GM12878 (cell line): Measurements from ENCODE around the gene SMPD3. TPM values are rescaled to one million over a fixed set of nuclear protein-coding genes. Genes with fewer than 3 reads are reported as not detected.
A peak's percentile ranks its signal among the peaks of the same experiment; 100 is the strongest.

Experiments
- ATAC-seq: fragments of 200-7000 bp; cut with Tn5 transposase; 3 replicates; pipeline ENCODE4 v1.9.1; 2020; ENCODE audit warnings: mild to moderate bottlenecking, moderate library complexity
- BruUV-seq: library from RNA; stranded (reverse); fragments of 400-500 nt; replicated peaks from 2 replicates; lab custom pipeline; 2021; lab: Mats Ljungman, UMichigan
- CTCF ChIA-PET: fragments of 300-600 bp; sonication (Branson Sonifier 250); formaldehyde crosslinking; extraction: SDS; loops from one replicate; lab custom pipeline; 2021; ENCODE audit warnings: inconsistent platforms; lab: Yijun Ruan, JAX
- POLR2A ChIA-PET: fragments of 350-600 bp; formaldehyde crosslinking; extraction: SDS; loops from one replicate; lab custom pipeline; 2021; ENCODE audit warnings: inconsistent platforms; lab: Charles Lee
- RAD21 ChIA-PET: fragments of 300-600 bp; sonication (Branson Sonifier 250); formaldehyde crosslinking; loops from one replicate; lab custom pipeline; 2023; ENCODE audit warnings: antibody characterized with exemption; ENCODE audit not compliant: unreplicated experiment; lab: Charles Lee
- SMC1A ChIA-PET: fragments of 300-600 bp; sonication (Branson Sonifier 250); formaldehyde crosslinking; loops from one replicate; lab custom pipeline; 2023; ENCODE audit not compliant: unreplicated experiment, uncharacterized antibody; lab: Charles Lee
- DNase-seq: peaks from one replicate; pipeline ENCODE4 v3.0.0-alpha.2; 2011; ENCODE audit warnings: low read depth, low spot score
- FAIRE-seq: peaks from 3 replicates; lab custom pipeline; 2011; peaks lifted over from hg19 to GRCh38; lab: Jason Lieb, UNC
- H2AFZ ChIP-seq: 2 replicates; pipeline ENCODE4 v1.6.0; 2011; ENCODE audit warnings: low read depth, low read length, control low read depth; ENCODE audit not compliant: control insufficient read depth
- H3K27ac ChIP-seq: 2 replicates; pipeline ENCODE4 v1.5.1; 2011; ENCODE audit warnings: control low read depth; ENCODE audit not compliant: control insufficient read depth, insufficient read depth
- H3K27me3 ChIP-seq, 2 experiments: replicated peaks in 1 of 2; 2 replicates each; pipeline versions ENCODE4 v1.6.0 to v1.6.1; 2011; ENCODE audit warnings: low read length in 1 of 2; ENCODE audit not compliant: control insufficient read depth in 2 of 2, insufficient read depth in 2 of 2
- H3K36me3 ChIP-seq, 2 experiments: 2 replicates each; pipeline ENCODE4 v1.5.1; 2011; ENCODE audit warnings: low read length in 1 of 2; ENCODE audit not compliant: control insufficient read depth in 2 of 2, insufficient read depth in 2 of 2
- H3K4me1 ChIP-seq: 2 replicates; pipeline ENCODE4 v1.6.1; 2011; ENCODE audit warnings: mild to moderate bottlenecking, low read length, moderate library complexity, mixed read lengths; ENCODE audit not compliant: control insufficient read depth, insufficient read depth
- H3K4me2 ChIP-seq: 2 replicates; pipeline ENCODE4 v1.6.0; 2011; ENCODE audit warnings: control low read depth; ENCODE audit not compliant: control insufficient read depth, insufficient read depth
- H3K4me3 ChIP-seq: fragments of 200-600 bp; sonication (generic); 2 replicates; pipeline ENCODE4 v1.5.1; 2016
- H3K79me2 ChIP-seq: 2 replicates; pipeline ENCODE4 v1.6.0; 2011; ENCODE audit warnings: low read length; ENCODE audit not compliant: control insufficient read depth, insufficient read depth
- H3K9ac ChIP-seq: 2 replicates; pipeline ENCODE4 v1.8.0; 2011; ENCODE audit warnings: low read length, control low read depth, mixed read lengths; ENCODE audit not compliant: control insufficient read depth, insufficient read depth
- H3K9me3 ChIP-seq: replicated peaks from 3 replicates; pipeline ENCODE4 v1.5.1; 2011; ENCODE audit warnings: mild to moderate bottlenecking, low read length; ENCODE audit not compliant: control insufficient read depth, insufficient read depth
- H4K20me1 ChIP-seq: 2 replicates; pipeline ENCODE4 v1.6.0; 2011; ENCODE audit not compliant: control insufficient read depth, insufficient read depth
- BACH1 ChIP-seq: fragments of 450-650 bp; IDR thresholded peaks from 2 replicates; pipeline ENCODE4 v1.6.1; 2017; ENCODE audit warnings: mild to moderate bottlenecking, borderline replicate concordance
- CEBPB ChIP-seq, 2 experiments: fragments of 150-350 bp in 1 of 2; IDR thresholded peaks; 2 replicates each; pipeline ENCODE4 v1.6.1; 2012 to 2014; ENCODE audit warnings: low read depth in 2 of 2, low read length in 2 of 2, borderline replicate concordance in 1 of 2, inconsistent platforms in 1 of 2
- CHD1 ChIP-seq: IDR thresholded peaks from 2 replicates; pipeline ENCODE4 v1.6.1; 2012; ENCODE audit warnings: low read depth, low read length, improper control_type of control experiment
- CREB1 ChIP-seq: IDR thresholded peaks from 2 replicates; pipeline ENCODE4 v1.6.1; 2012; ENCODE audit warnings: low read depth, mild to moderate bottlenecking, inconsistent platforms
- MTA2 ChIP-seq: fragments of 450-650 bp; IDR thresholded peaks from 2 replicates; pipeline ENCODE4 v1.6.1; 2016; ENCODE audit warnings: low read depth, mild to moderate bottlenecking, moderate library complexity
- POLR2A ChIP-seq: IDR thresholded peaks from 2 replicates; pipeline ENCODE4 v1.6.1; 2011; ENCODE audit warnings: low read depth, mild to moderate bottlenecking, low read length
- POLR2AphosphoS5 ChIP-seq: IDR thresholded peaks from 2 replicates; pipeline ENCODE4 v1.6.1; 2011; ENCODE audit warnings: mild to moderate bottlenecking, low read length, inconsistent platforms
- TARDBP ChIP-seq: IDR thresholded peaks from 2 replicates; pipeline ENCODE4 v1.6.1; 2016; ENCODE audit warnings: borderline replicate concordance
- TCF3 ChIP-seq: IDR thresholded peaks from 2 replicates; pipeline ENCODE4 v1.6.1; 2012; ENCODE audit warnings: low read depth, mild to moderate bottlenecking, low read length, borderline replicate concordance; ENCODE audit not compliant: insufficient read depth
- ZNF384 ChIP-seq: IDR thresholded peaks from 2 replicates; pipeline ENCODE4 v1.6.1; 2012; ENCODE audit warnings: low read depth, mild to moderate bottlenecking, low read length, improper control_type of control experiment, borderline replicate concordance
- WGBS: methylation state at CpG from one replicate; pipeline ENCODE4 v1.1.6; 2016; ENCODE audit warnings: low lambda C conversion rate; ENCODE audit not compliant: insufficient replicate concordance, insufficient coverage; ENCODE audit errors: missing lambda C conversion rate; 5-methylcytosine and 5-hydroxymethylcytosine counted together
- in situ Hi-C: fragments of 300-500 bp; cut with MboI; formaldehyde crosslinking; loops from 9 replicates; pipeline ENCODE4 v1.14.3; 2018; ENCODE audit warnings: mixed read lengths
- intact Hi-C: fragments of 100-400 bp; cut with micrococcal nuclease; formaldehyde crosslinking; loops from one replicate; pipeline ENCODE4 v1.14.2; 2022; ENCODE audit not compliant: unreplicated experiment
- polyA plus RNA-seq, 11 experiments: library from polyadenylated mRNA; depleted of rRNA in 4 of 11; unstranded in 6 of 11; stranded (reverse) in 5 of 11; fragments of >200 nt; fragmentation: Nextera tagmentation in 4 of 11; fragmentation: Illumina TruSeq in 1 of 11; extraction: Ambion mirVana in 4 of 11; extraction: Trizol in 1 of 11; gene quantifications; 1 replicate in 1 of 11; 2 replicates in 10 of 11; pipeline versions ENCODE4 v1.2.1 to v1.2.3, GENCODE V29; 2011 to 2016; ENCODE audit warnings: inconsistent platforms in 2 of 11, missing spikeins in 2 of 11, low read depth in 1 of 11
- total RNA-seq, 4 experiments: library from RNA; depleted of rRNA in 3 of 4; stranded (reverse); fragments of >200 nt in 3 of 4; fragmentation: Illumina TruSeq in 1 of 4; extraction: Trizol in 1 of 4; gene quantifications; 2 replicates each; pipeline versions ENCODE4 v1.2.1 to v1.2.3, GENCODE V29; 2013 to 2021
- TF ChIP-seq, protein P1 (sequence below): fragments of 150-350 bp; IDR thresholded peaks from 2 replicates; pipeline ENCODE4 v1.6.1; 2014; ENCODE audit warnings: mild to moderate bottlenecking, low read depth, low read length

Gene SMPD3
- total and polyA plus RNA-seq, 10 of the 15 experiments (the other 5 are each of a cell fraction or from before 2014, with no cell fraction given) = 0.04 to 2.0 (median 1.2) TPM

DNA sequence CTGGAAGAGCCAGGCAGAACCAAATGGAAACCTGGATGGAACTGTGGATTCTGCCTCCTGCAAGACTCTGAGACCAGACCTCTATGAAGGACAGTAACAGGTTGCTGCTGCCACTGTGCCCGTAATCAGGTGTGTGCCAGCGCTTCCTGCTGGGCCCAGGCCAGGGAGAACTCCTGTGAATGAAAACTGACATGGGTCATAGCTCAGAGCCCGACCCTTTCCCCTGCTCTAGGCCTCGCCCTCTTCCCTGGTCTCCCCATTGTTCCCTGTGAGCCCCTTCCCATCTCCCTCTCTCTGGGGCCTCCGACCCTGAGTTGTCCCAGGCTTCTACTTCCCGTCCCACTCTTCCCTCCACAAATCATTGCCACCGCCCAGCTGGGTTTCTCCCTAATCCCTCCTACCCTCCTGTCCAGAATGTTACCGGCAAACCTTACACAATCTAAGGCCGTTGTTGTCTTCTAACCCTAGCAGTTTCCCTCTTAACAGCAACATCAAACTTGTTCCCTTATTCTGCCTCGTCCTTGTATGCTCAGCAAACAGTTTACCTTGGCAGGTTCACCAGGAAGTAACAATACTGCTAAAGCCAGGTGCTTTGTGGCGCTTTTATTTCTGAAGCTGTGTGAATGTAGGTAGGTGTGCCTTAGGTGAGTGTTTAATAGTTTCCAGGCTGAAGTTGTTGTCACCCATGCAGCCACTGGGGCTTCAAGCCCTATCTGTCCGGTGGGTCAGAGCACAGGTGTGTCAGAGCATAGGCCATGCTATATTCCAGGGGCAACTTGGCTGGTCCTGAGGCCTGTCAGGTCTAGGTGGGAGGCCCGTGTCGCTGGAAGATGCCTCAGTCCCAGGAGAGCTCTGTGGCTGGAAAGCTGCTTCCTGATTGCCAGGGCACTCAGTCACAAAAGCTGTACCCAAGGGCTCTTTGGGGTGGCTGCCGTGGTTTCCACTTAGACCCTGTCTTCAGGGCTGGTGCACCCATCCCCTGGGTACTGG lies 32.0 kb downstream of the SMPD3 start:
- intact Hi-C loops (loop anchor here (2.0 kb wide), 1 partner anchor 28 kb away; no protein-coding TSS in a partner anchor), in situ Hi-C loops (no loop called here)
- no peaks in the 10 kb centered on the region for H3K36me3 ChIP-seq
- H3K27ac ChIP-seq = peak overlapping the region; percentile 15; the same call in 1 of the 2 replicates
- H3K4me1 ChIP-seq = peaks cover 25% of the 10 kb centered on the region
- H3K79me2 ChIP-seq = no peaks in the 10 kb centered on the region
- BruUV-seq = no TSS peak
- H3K27me3 ChIP-seq = no peaks in the 10 kb centered on the region
- no peaks in the 10 kb centered on the region for H4K20me1 ChIP-seq
- FAIRE-seq (no peak), ATAC-seq (no peak), DNase-seq (no peak)
- 73% methylated on average over 15 of the region's 15 CpGs for WGBS
- H3K4me3 ChIP-seq = no peak overlapping the region
- ChIA-PET POLR2A (interaction anchor here (0.5 to 1.0 kb wide), 2 partner anchors 10 to 53 kb away, joined by 3 read pairs; no protein-coding TSS in a partner anchor), SMC1A (interaction anchor here (0.9 to 2.6 kb wide), 3 partner anchors 8 to 55 kb away, joined by 3 to 10 read pairs (median 3); no protein-coding TSS in a partner anchor), CTCF (interaction anchor here (0.6 to 3.6 kb wide), 5 partner anchors 8 to 155 kb away, joined by 3 to 14 read pairs (median 8); no protein-coding TSS in a partner anchor), RAD21 (interaction anchor here (0.9 to 2.5 kb wide), 6 partner anchors 9 to 152 kb away, joined by 3 to 7 read pairs (median 3); partner anchors contain the start of gene SLC7A6)
- no peak overlapping the region for H3K4me2 ChIP-seq
- peak overlapping the region; percentile 36 for H2AFZ ChIP-seq
- TF ChIP-seq TCF3 = no peak
- H3K9me3 ChIP-seq = no peaks in the 10 kb centered on the region
- H3K9ac ChIP-seq = no peak overlapping the region

DNA sequence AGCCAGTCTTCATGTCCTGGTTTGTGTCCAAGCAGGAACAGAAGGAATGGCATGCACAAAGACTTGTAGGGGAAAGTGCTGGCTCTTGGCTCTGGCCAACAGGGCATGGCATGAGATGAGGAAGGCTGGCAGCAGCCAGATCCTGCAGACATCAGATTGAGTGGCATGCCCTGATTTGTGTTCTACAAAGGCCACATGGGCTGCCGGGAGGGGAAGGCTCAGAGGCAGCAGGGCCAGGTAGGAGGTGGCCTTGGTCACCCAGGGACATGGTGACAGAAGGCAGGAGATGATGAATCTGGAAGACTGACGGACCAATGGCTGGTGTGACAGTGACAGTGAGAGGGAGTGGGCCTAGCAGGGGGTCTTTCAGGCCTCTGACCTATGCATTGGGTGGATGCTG lies 33.7 kb downstream of the SMPD3 start:
- H3K79me2 ChIP-seq = no peaks in the 10 kb centered on the region
- H4K20me1 ChIP-seq = no peaks in the 10 kb centered on the region
- WGBS = 42% methylated on average over 2 of the region's 2 CpGs
- H3K4me2 ChIP-seq = no peak overlapping the region
- SMC1A ChIA-PET = no interaction called here
- in situ Hi-C loops = no loop called here
- no TSS peak for BruUV-seq
- peaks cover 25% of the 10 kb centered on the region for H3K4me1 ChIP-seq
- intact Hi-C loops = no loop called here
- no peak overlapping the region for H3K27ac ChIP-seq
- no peak for FAIRE-seq
- H3K9ac ChIP-seq = no peak overlapping the region
- POLR2A ChIA-PET = no interaction called here
- no peak for DNase-seq
- H3K4me3 ChIP-seq = no peak overlapping the region
- H3K9me3 ChIP-seq = no peaks in the 10 kb centered on the region
- no peaks in the 10 kb centered on the region for H3K36me3 ChIP-seq
- RAD21 ChIA-PET = no interaction called here
- no peak for ATAC-seq
- CTCF ChIA-PET = no interaction called here
- H2AFZ ChIP-seq = no peak overlapping the region
- no peaks in the 10 kb centered on the region for H3K27me3 ChIP-seq
- TF ChIP-seq, protein P1, sequence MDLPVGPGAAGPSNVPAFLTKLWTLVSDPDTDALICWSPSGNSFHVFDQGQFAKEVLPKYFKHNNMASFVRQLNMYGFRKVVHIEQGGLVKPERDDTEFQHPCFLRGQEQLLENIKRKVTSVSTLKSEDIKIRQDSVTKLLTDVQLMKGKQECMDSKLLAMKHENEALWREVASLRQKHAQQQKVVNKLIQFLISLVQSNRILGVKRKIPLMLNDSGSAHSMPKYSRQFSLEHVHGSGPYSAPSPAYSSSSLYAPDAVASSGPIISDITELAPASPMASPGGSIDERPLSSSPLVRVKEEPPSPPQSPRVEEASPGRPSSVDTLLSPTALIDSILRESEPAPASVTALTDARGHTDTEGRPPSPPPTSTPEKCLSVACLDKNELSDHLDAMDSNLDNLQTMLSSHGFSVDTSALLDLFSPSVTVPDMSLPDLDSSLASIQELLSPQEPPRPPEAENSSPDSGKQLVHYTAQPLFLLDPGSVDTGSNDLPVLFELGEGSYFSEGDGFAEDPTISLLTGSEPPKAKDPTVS = no peak
- TF ChIP-seq CREB1 = no peak
- TF ChIP-seq CEBPB (IDR thresholded peaks at IDR 0.05; ENCODE audit: borderline replicate concordance in 1 of 2, low read depth in 2 of 2, low read length in 2 of 2) = no peak
- TF ChIP-seq CHD1 = no peak
- TF ChIP-seq TARDBP = no peak
- TF ChIP-seq BACH1 = no peak
- TF ChIP-seq ZNF384 = no peak
- no peak for TF ChIP-seq POLR2A
- TF ChIP-seq POLR2AphosphoS5 = no peak
- no peak for TF ChIP-seq MTA2
